NCI-H1436 (cell line): ENCODE measurements around the gene ESR2.

ENCODE experiments used
- DNase-seq: peaks from one replicate; lab custom pipeline; 2025; lab: John Stamatoyannopoulos, UW

The ESR2 gene

GRCh38 chr14:64265222-64265621 is 28.9 kb downstream of the ESR2 start:
- no peak for DNase-seq

GRCh38 chr14:64260418-64260817 is 33.8 kb downstream of the ESR2 start:
- no peak for DNase-seq

DNA sequence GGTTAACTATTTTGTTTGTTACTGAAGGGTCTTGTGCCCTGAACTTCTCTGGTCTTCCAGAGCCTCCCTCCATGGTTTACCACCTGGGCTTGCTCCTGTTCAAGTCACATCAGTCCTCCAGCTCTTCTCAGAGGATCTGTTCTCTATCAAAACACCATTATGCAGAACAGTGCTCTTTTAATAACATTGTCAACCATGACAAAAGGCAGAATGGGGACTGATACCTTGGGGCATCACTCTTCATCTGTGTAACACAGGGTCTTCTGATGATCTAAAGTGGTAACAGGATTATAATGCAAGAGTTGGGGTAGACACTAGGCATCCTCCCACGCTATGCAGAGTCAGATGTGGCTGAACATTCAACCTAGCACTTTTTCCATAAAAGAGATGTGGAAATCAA is 38.4 kb downstream of the ESR2 start:
- DNase-seq = no peak

DNA sequence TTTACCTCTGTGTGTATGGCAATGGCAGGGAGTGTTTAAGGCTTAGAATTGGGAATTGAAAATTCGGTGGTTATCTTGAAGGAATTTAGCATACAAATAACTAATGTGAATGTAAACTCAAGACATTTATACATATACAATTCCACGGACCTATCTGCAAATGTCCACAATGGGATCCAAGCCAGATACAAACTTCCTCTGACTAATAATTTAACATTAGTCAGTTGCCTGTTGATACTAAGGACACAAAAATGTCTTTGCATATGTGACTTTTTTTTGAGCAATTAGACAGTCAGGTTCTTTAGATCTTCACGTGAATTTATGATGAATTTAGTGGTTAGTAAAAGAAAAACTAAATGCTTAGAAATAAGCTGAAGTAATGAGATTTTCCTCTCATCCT is 40.5 kb downstream of the ESR2 start:
- no peak for DNase-seq

- no peak for DNase-seq
These were observed 44.8 kb downstream of the ESR2 start for GRCh38 chr14:64249363-64249762.

GRCh38 chr14:64248689-64249088 is 45.5 kb downstream of the ESR2 start:
- DNase-seq = no peak

- no peak for DNase-seq
These were observed 47.0 kb downstream of the ESR2 start for GRCh38 chr14:64247195-64247594.

DNA sequence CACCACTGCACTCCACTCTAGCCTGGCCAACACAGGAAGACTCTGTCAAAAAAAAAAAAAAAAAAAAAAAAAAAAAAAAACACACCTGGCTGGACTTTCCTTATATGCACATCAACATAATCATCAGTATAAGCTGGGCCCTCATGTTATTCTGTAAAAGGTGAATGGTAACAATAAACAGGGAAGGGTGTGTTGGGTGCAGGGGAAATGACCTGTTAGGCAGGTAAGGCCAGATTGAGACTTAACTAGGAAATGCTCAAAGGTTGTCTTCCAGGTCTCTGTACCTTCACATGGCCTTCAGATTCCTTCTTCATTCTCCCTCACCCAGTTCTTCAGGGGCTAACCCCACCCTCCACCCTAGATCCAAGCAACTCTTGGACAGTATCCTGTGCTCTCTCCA is 47.5 kb downstream of the ESR2 start:
- no peak for DNase-seq

DNA sequence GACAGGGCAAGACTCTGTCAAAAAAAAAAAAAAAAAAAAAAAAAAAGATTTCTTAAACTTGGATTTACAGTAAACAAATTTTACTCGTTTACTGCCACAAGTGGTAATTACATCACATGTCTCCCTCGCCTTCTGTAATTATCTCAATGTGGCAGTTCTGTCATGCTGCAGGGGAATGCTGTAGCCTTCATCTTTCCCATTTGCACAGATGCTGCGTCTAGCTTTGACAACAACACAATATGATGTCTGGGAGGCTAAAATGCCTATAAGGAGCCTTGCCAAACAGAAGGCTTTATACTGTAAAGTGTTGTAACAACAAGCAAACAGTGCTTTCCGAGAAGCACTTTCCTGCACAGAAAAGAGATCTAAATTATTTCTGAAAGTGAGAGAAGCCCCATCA is 48.7 kb downstream of the ESR2 start:
- no peak for DNase-seq

GRCh38 chr14:64244279-64244678 is 49.9 kb downstream of the ESR2 start:
- DNase-seq = no peak

DNA sequence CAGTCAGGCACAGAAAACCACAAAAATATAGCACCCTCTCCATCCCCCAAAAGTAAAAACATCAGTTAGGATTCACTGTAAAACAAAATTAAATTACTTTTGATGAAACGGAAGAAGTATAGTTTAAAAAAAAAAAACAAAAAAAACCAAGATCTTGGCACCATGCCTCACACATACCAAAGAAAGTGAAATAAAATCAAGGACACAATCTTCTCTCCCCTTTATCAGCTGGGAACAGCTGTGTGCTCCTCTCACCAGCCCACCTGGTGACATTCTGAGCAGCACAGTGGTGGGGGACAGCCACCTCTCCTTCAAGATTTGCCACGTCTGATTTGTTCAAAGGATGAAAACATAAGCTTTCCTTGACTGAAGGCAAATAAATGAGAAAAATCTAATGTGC is 55.5 kb downstream of the ESR2 start:
- DNase-seq = no peak

GRCh38 chr14:64238049-64238448 is 56.1 kb downstream of the ESR2 start:
- DNase-seq = no peak

DNA sequence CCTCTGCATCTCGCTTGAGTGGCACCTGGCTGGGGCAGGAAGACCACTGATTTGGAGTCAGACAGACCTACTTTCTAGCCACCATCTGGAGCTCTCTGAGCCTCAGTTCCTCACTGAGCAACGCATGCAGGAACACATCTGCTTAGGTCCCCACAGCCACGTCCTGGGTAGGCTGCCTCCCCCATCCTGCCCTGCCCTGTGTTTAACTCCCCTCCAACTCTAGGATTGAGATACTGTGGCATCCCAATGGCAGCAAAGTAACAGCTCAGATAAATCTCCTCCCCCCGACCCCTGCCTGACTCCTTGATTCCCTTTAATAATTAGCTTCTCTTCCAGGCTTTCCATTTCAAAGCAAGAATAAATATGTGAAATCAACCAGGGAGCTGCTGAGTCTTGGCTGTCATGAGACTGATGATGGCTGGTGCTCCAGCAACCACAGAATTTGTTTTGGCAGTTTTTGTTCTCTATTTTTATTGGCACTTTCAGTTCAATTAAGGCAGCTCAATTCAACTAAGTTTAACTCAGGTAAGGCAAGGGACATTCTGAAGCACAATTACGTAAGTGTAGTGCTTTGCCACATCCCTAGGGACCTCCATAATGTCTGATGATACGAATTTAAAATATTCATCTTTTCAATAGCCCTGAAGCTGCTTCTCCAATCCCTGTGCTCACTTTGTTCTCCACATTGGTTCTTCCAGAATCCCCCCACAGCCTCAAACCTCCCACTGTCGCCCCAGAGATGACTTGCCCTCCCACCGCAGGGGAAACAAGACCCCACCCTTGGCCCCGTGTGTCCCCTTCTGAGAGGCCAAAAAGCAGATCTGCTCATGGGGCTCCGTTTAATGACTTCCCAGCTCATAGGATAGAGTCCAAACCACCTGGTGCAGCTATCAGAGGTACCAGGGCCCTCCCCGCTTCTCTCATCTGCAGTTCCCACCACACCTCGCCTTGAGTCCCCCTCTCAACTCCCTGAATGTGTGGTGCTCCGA is 58.2 kb downstream of the ESR2 start:
- DNase-seq = no peak

GRCh38 chr14:64234877-64235651 is 59.1 kb downstream of the ESR2 start:
- peak; percentile 45 for DNase-seq

- no peak for DNase-seq
These were observed 60.5 kb downstream of the ESR2 start for GRCh38 chr14:64233531-64234190.

- no peak for DNase-seq
These were observed 61.2 kb downstream of the ESR2 start for GRCh38 chr14:64232944-64233343.

DNA sequence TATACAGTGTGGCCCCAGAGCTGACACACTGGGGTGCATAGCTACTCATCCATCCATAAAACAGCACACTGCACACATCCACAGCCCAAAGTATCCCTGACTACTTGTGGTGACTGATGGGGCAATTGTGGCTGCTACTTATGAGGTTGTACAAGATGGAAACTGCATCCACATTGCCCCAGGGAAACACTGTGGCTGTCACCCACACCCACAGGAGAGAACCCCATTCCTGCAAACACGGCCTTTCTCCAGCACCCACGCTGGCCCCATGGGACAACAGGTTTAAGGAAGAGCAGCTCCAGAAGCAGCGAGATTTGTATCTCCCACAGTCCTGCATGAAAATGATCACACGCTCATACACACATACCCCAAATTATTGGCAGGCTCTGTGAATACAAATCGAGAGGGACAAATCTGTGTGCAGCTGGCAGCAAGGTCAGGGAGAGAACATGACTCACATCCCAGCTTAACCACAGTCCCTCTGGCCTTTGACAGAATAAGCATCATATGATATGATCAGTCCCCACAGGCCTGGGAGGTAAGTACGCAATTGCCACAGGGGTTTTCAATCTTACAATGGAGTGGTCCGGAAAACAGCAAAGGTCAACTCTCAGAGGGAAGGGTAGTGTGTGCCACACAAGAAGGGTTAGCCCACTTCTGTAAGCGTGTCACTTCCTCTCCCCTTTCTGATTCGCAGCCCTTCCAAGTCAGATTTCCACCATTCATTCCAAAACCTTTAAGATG is 61.9 kb downstream of the ESR2 start:
- DNase-seq = no peak

DNA sequence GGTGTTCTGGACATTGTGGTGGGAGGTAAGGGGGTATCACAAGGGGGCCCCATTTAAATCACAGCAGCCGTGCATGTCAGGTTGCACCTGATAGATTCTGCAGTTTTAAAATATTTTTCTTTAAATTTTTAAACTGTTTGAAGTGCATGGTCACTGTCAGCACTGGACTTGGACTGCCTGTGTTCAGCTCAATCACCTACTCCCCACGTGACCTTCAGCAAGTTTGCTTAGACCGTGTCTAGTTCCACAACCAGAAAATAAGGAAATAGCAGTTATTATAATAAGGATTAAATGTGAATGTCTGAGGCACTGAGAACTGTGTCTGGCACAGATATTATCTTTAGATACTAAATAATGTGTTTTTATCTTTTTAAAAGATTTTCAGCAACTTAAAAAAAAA is 64.7 kb downstream of the ESR2 start:
- DNase-seq = no peak

GRCh38 chr14:64227856-64228255 is 66.3 kb downstream of the ESR2 start:
- no peak for DNase-seq

DNA sequence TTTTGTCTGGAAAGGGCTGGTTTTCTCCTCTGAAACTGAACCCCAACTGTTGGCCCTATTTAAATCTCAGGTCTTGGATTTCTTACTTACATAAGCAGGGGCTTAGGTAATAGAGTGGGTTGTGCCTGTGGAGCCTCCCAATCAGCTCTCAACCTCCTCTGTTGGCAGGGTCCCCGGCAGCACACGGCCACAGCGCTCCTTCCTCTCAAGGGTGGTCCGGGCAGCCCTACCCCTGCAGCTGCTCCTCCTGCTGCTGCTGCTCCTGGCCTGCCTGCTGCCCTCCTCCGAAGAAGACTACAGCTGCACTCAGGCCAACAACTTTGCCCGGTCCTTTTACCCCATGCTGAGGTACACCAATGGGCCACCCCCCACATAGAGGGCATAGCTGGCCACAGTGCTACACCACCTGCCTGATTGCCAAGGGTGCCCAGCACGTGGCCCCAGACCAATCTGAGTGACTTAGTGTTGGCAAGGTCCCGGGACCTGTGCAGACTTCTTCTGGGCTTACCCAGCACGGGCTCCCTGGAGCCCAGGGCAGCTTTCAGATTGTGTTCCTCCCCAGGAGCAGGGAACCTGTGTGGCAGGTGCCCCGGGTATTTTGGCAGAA is 68.9 kb downstream of the ESR2 start:
- DNase-seq = no peak

- no peak for DNase-seq
These were observed 72.7 kb downstream of the ESR2 start for GRCh38 chr14:64221391-64222003.
